SIG-M5 treated with dmso at 0.1 percent for 504 hours (cell line): ENCODE measurements around the gene GRIA3.
"Not testable (repeated sequence)": the region's sequence is repeated elsewhere in the genome, so short reads cannot be mapped to it uniquely, and the experiment has no call there.

ENCODE experiments used
- DNase-seq: peaks from one replicate; lab custom pipeline; 2025; ENCODE audit not compliant: unreplicated experiment; lab: John Stamatoyannopoulos, UW

The GRIA3 gene

DNA sequence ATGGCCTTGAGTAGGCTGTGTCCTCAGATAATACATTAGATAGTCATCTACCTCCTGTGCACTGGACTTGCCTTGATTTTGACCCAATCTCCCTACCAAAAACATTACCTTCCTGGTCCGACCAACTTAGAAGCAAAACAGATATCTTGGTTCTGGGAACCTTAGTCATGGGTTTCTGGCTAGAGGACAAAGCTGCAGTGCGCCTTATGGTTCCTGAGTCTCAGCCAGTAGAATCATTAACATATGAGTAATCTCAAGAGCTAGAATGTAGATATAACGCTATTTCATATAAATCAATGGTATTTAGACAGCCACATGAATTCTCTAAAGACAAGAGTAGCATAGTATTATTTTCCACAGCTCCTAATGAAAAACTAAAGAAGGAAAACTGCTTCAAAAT lies 83.1 kb downstream of the GRIA3 start:
- DNase-seq = no peak

DNA sequence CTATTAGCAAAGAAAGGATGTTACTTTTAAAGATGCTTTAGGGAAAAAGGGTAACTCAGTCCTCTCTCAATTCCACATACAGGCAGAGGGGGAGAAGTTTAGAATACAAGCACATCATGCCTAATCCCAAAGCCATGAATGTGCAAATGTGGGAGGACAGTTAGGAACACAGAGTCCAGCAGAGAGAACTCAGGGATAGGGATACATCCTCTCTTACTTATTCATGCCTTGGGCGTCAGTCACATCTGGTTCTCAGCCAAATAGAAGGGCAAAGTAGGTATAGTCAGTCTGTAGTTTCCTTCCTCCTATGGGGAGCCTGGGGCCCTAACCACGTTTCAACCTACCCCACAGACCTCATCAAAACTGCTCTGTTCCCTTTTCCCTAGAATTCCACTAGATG lies 87.8 kb downstream of the GRIA3 start:
- DNase-seq = no peak

DNA sequence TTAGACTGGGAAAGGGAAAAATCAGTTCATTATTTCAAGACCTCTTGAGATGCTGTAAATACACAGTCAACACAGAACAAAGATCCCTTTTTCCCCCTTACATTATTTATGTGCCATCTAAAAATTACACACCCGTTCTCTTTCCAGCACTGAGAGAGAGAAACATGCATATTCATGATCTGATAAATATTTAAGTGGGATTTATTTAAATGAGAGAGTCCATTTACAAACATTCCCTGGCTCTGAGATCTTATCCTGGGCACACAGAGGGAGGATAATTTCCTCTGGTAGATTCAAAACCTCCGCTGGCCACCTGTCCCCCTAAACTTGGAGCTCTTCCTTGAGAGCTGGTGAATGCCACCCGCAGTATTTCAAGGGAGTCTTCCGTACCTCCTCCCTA lies 88.6 kb downstream of the GRIA3 start:
- DNase-seq = no peak

DNA sequence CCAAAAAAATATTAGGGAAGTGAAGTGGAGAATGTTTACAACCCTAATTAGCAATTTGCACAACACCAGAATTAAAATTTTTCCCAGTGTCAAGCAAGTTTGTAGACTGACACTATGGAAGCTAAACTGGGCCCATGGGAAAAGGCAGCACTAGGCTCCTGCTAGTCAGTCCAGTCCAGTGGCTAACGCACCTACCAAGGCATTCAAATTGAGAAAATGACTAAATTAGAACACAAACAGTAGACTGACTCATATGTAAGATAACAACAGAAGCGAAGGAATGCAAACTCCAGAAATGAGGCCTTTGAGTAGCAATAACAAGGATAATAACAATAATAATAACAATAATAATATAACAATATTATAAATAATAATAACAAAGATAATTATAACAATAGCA lies 90.7 kb downstream of the GRIA3 start:
- no peak for DNase-seq

DNA sequence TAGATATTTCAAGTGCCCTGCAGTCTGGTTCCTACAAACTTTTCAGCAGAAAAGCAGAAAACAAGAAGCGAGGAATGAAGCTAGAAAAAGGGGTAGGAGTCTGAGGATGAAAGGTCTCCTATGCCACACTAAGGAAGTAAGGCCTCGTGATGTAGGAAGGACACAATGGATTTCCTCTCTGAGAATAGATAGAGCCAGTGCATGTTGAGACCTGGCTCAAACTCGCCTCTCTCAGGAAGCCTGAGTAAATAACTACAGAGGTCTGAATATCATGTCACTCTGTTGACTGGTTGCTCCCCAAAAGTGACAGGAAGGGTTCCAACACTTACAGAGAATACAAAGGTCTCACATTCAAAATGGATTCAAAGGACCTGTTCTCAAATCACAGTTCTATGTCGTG lies 93.3 kb downstream of the GRIA3 start:
- no peak for DNase-seq

DNA sequence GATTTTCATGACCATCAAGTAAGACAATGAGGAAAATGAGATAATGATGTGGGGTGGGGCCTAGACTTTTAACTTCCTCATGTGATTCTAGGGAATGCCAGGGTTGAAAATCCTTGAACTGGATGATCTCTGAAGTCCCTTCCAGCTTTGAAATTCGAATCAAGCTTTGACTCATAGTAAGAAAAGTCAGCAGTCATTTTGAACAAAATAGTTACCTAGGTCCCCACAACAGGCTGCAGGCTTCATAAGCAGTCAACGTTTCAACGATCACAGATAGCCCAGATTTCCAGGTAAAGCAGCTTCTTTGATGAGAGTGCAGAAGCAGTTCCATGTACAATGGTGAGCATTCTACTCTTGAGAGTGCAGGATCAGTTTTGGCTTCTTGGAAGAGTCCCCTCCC lies 93.7 kb downstream of the GRIA3 start:
- no peak for DNase-seq

DNA sequence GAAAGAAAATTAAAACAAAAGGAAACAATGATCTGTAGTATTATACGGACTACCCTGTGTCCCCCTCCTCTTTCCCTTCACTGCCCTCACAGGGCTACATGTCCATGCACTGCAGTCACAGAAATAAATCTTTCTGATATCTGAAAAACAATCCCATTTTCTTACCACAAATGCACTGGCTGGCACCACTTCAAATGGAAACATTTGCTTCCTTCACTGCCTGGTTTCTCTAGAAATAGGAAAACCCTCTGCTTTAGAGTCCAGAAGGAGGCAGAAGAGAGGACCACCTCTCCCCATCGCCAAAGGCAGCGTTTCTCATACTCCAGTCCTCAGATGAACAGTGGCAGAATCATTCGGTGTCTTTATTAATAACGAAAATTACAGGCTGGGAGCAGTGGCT lies 98.2 kb downstream of the GRIA3 start:
- no peak for DNase-seq

DNA sequence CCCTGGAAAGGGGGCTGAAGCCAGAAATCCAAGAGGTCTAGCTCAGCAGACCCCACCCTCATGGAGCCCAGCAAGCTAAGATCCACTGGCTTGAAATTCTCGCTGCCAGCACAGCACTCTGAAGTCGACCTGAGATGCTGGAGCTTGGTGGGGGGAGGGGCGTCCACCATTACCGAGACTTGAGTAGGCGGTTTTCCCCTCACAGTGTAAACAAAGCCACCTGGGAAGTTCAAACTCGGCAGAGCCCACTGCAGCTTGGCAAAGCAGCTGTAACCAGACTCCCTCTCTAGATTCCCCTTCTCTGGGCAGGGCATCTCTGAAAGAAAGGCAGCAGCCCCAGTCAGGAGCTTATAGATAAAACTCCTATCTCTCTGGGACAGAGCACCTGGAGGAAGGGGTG lies 99.3 kb downstream of the GRIA3 start:
- not testable (repeated sequence) for DNase-seq

DNA sequence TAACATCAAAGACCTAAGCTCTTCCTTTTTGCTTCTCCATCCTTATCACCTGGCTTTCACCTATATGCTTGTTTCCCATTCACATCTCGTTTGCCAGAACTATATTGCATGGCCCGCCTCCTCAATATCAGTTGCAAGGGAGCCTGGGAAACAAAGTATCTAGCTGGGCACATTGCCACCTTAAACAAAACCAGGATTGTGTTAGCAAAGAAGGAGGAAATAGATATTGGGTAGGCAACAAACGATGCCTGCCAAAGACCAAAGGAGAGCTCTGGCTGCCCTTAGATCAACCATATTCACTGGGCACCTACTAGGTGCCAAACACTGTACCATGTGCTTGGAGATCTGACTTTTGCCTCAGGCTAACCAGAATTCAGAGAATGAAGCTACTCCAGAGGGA lies 107.5 kb downstream of the GRIA3 start:
- DNase-seq = no peak

DNA sequence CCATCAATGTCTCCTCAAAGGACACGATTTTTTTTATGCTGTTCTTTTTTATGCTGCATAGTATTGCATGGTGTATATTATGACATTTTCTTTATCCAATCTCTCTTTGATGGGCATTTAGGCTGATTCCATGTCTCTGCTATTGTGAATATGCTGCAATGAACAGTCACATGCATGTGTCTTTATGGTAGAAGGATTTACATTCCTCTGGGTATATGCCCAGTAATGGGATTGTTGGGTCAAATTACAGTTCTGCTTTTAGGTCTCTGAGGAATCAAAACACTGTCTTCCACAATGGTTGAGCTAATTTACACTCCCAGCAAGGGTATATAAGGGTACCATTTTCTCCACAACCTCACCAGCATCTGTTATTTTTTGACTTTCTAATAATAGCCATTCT lies 113.9 kb downstream of the GRIA3 start:
- DNase-seq = no peak

DNA sequence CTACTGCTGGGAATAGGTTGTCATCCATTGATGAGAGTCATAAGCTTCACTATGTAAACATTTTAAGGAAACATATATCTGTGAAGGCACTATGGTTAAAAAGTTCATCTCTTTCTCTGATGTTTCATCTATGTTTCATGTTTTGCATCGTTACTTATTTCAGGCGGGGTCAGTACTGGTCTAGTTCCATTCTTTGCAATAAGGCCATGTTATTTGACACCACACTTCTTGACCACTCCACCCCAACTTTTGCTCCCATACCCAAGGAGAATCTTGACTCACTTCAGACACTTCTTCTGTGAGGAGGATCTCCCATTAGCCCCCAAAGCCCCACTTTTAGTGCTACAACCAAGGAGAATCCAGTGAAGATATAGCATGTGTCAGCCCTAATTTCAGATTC lies 119.4 kb downstream of the GRIA3 start:
- DNase-seq = no peak

DNA sequence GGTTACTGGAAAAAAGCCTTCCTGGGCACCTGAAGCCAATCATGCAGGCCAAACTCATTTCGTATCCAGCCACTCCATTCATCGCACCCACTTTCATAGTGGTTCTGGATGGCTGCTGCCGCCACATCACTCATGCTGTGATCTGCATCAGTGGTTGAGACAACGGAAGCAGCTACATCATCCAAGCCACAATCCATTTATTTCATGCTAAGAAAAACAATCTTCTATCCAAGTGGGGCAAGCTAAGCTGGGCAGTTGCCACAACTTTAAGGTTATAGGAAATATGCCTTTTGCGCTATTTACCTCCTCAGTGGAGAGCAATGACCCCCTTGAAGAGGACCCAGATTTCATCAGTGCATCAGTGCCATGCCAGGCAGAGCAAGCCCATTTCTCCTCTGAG lies 124.6 kb downstream of the GRIA3 start:
- DNase-seq = no peak

DNA sequence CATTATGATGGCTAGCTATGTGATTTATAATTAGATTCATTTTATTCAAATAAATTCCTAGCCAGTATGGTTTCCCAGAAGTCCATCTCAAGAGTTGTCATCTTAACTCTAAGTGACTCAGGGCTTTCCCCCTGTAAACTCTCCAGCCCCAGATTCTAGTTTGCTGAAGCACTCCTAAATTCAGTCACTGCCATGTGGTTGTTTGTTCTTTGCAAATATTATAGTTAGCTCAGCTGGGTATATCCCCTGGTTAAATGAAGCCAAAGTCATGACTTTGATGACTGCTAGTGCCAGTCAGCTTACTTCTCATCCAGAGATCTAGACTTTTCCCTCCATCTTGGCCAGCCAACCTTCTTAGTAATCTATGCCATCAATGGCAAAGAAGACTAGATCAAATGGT lies 126.0 kb downstream of the GRIA3 start:
- no peak for DNase-seq

DNA sequence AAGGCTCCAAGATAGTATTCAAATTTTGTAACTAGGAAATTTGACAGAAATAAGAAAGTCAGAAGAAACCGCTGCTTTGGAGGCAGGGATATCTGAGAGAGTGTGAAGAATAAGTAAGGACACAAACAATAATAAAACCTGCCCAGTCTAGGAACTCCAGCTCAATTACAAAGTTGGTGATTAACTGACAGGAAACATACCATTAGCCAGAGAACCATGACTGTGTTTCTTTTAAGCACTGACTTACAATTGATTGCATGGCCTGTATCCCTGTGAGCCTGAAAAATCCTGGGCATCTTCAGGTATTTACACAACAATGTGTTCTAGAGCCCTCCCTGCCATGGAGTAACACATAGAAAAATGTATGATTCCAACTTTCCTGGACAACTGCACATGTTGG lies 127.4 kb downstream of the GRIA3 start:
- no peak for DNase-seq

DNA sequence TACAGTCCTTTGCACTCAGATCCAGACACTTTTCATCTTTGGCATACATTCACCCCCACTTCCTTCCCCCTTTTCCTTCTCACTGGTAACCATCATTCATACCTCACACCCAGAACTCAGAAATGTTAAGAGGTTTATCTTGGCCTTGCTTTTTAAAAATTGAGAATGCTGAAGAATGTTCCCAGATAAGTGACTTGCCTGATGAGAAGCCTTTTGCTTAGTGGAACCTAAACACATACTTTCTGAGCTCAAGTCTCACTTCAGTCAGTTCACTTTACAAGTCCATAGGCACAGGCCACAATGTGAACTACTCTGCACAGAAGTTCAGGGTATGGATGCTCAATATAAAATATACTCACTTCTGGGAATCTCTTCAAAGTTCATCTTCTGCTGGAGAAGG lies 129.4 kb downstream of the GRIA3 start:
- DNase-seq = no peak

DNA sequence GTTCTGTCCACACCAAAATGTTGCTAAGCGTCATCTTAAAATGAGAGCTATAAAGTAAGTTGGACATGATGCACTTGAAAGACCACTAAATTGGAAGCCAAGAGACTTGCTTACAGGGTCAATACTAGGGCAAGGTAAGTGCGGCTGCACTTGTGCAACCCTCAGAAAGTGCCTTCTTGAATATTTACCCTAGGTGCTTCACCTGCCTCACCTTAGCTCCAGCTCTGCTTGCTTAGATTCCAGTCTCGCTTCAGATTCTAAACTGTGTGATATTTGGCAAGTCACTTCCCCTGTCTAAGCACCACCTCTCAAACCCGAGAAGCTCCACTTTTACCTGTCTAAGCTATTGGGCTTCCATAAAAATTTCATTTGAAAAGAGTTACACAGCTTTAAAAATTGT lies 136.5 kb downstream of the GRIA3 start:
- DNase-seq = no peak

DNA sequence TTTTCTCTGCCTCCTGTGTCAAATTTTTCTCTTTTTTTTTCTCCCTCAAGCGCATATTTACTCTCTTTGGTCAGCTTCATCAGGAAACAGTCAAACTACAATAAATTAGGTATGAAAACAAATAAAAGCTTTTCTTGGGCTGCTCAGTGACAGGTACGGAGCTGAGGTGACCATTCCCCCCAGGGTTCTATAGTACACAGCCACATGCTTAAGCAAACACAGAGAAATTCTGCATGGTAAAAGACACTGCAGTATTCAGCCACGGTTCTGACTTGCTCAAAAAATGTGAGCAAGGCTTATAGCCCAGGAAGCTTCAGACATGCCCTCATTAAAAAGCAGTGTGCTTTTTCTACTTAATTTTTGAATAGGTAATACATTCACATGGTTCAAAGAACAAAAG lies 138.5 kb downstream of the GRIA3 start:
- no peak for DNase-seq

DNA sequence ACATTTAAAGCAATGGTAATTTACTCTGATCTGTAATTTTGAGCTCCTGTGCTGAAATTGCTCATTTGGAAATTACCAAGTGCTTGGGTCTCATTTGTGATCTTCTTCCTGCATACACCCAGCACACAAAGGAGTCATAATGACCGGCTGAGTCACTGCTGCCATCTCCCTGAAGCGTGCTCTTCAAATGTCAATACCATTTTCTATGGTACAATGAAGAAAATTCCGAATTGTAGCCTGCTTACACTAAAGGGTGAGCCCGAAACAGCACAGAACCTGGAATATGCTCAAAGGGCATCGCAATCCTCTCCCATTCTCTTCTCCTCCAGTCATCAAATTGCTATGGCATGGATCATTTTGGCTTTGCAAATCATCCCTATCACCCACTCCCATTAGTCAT lies 140.5 kb downstream of the GRIA3 start:
- DNase-seq = no peak

DNA sequence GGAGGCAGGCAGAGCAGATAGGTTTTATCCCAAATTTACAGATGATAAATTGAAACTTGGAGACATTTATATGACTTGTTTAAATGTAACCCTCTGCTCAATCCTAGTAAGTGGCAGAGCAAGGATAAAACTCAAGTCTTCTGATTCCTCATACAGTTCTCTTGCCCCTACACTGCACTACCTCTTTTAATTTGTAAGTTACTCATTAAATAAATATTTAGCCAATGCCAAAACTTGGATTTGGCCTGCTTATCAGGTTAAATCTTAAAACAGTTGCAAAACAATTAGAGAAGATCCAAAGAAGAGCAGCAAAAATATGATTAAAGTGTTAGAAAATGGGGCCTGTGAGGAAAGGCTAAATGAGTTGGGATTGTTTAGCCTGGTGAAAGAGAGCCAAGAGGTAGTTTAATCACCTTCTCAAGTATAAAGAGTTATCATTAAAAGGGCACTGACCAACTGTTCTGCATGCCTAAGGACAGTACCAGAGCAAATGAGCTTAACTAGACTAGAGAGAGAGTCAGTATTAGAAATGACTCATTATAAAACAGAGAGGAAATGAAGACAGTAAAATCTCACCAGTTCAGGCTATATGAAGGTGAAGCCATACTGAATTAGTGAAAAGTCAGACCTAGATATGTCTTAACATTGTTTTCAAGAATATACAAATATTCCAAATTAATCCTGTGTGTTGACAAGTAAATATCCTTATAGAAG lies 146.3 kb downstream of the GRIA3 start:
- DNase-seq = no peak

DNA sequence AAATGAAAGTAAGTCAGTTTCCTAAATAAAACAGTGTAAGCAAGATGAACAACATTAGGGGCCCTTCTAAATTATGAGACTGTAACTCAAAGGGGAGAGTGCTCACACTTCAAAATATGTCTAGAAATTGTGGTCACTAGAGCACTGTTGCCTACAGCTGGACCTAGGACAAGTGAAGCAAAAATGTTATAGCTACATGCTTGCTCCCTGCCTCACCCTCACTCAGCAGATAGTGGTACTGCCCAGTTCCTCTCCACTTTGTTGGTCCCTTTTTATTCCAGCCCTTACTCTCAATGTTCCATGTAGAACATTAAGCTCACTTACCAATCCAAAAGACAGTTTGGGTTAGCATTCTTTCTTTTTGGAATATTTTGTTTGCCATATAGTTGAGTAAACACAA lies 147.3 kb downstream of the GRIA3 start:
- no peak for DNase-seq

DNA sequence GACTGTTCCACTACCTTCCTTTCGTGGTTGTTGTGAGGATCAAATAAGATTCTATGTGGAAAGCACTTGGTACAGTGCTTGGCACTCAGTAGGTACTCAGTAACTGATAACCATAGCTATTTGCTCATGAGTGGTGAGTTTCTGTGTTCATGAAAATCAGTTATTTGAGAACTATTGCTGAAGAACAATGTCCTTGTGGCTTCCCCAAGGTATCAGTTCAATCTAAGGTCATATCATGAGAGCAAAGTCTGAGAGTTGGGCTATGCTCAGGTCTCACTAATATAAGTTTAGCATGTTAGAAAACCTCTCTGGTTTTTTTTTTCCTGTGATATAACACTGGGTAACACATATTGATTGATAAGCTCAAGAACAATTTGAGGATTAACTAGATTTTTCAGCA lies 147.8 kb downstream of the GRIA3 start:
- DNase-seq = no peak

DNA sequence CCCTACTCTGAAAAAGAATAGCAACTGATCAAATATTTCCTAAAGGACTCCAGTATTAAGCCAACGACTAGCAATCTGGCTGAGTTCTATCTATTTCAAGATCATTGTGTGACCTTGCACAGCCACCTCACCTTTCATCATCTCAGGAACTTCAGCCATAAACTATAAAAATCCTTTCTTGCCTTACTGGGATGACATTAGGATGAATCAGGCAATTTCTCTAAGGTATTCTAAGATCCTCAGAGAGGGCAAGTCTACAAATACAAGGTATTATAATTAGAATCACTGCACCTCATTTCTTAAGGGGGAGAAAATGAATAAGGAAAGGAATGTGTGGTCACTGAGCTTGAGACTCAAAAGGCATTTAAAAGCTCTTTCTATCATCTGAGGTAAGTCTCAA lies 152.6 kb downstream of the GRIA3 start:
- DNase-seq = no peak

DNA sequence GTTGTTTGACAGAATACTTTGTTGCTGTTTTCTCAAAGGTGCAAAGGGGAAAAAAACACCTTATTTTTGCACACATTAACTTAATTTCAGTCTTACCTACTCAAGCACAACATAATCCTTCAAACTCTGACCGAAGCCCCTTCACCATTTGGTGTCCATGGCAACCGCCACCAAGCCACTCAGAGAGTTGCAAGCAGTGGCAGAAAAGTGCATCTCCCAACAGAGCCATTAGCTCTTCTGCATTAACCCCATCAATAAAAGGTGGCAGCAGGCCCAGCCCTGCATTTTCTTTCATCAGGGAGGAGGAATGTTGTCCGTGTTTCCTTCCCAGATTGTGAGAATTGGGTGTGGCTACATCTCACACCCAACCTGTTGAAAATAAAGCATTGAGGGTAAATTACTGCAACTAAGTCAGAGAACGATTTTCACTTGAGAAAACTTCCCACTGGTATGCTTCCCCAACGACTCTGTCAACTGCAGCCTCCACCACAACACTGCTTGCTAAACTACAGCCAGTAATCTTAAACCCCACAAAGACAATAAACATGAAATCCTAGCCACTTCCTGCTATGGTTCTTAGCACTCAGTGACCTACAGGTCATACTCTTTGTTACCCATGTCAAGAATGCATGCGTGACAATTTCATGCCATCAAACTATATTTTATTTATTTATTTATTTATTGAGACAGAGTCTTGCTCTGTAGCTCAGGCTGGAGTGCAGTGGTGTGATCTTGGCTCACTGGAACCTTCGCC lies 154.0 kb downstream of the GRIA3 start:
- DNase-seq = no peak
